Upper lobe of left lung (tissue), 4 donors: Measurements from ENCODE around the gene OSBPL3.

Experiments
- EP300 ChIP-seq, 4 donors: sonication (generic); formaldehyde crosslinking; IDR thresholded peaks; one replicate each; pipeline ENCODE4 v1.5.1; 2017; ENCODE audit warnings: antibody characterized with exemption in 4 of 4, control low read depth in 2 of 4
- POLR2A ChIP-seq, 4 donors: fragments of 450-650 bp; IDR thresholded peaks; one replicate each; pipeline ENCODE4 v1.5.1; 2016 to 2017; ENCODE audit warnings: antibody characterized with exemption in 4 of 4, mild to moderate bottlenecking in 2 of 4
- POLR2AphosphoS5 ChIP-seq, 2 donors: sonication (generic); formaldehyde crosslinking; IDR thresholded peaks; one replicate each; pipeline ENCODE4 v1.5.1; 2017; ENCODE audit warnings: antibody characterized with exemption in 2 of 2
- TF ChIP-seq, protein P1 (sequence below), 6 experiments: fragments of 450-650 bp in 4 of 6; fragments of 200-600 bp in 2 of 6; sonication (generic) in 2 of 6; IDR thresholded peaks; one replicate each; pipeline ENCODE4 v1.5.1; 2016 to 2019; ENCODE audit warnings: antibody characterized with exemption in 6 of 6

DNA sequence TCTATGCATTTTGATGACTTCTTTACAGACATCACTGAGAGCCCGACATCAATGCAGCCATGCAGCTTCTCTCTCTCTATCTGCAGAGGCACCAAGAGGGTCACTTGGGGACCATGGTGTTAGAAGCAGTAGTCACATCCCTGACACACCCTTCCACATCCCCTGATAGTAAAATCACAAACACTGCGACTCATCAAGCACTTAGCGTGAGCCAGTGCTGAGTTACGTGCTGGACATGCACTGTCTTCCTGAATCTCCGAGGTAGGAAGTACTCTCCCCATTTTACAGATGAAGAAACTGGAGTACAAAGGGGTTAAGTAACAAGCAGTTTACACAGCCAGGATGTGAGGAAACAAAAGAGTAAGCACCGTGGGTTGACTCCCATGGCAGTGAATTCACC, 109.2 kb downstream of the OSBPL3 start:
- TF ChIP-seq, protein P1, sequence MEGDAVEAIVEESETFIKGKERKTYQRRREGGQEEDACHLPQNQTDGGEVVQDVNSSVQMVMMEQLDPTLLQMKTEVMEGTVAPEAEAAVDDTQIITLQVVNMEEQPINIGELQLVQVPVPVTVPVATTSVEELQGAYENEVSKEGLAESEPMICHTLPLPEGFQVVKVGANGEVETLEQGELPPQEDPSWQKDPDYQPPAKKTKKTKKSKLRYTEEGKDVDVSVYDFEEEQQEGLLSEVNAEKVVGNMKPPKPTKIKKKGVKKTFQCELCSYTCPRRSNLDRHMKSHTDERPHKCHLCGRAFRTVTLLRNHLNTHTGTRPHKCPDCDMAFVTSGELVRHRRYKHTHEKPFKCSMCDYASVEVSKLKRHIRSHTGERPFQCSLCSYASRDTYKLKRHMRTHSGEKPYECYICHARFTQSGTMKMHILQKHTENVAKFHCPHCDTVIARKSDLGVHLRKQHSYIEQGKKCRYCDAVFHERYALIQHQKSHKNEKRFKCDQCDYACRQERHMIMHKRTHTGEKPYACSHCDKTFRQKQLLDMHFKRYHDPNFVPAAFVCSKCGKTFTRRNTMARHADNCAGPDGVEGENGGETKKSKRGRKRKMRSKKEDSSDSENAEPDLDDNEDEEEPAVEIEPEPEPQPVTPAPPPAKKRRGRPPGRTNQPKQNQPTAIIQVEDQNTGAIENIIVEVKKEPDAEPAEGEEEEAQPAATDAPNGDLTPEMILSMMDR (IDR thresholded peaks at IDR 0.05), result no peak
- TF ChIP-seq POLR2AphosphoS5 (IDR thresholded peaks at IDR 0.05), result no peak
- TF ChIP-seq POLR2A (IDR thresholded peaks at IDR 0.05), result no peak
- no peak for TF ChIP-seq EP300 (IDR thresholded peaks at IDR 0.05)
